Endothelial cell of umbilical vein (primary cell): ENCODE results near the gene SETBP1.

Experiments
- CTCF ChIP-seq, 2 donors: IDR thresholded peaks; 1 replicate in 1 of 2; 2 replicates in 1 of 2; pipeline ENCODE4 v1.5.1; 2011; ENCODE audit warnings: low read length in 2 of 2, mild to moderate bottlenecking in 2 of 2, moderate library complexity in 2 of 2, control low read depth in 1 of 2, inconsistent platforms in 1 of 2, low read depth in 1 of 2; ENCODE audit not compliant: insufficient read depth in 1 of 2; ENCODE audit errors: extremely low read depth in 1 of 2
- EZH2 ChIP-seq: IDR thresholded peaks from 2 replicates; pipeline ENCODE4 v1.6.1; 2012; ENCODE audit warnings: borderline replicate concordance, low read depth, mild to moderate bottlenecking, moderate library complexity, low read length, inconsistent platforms; ENCODE audit not compliant: severe bottlenecking
- MAX ChIP-seq: IDR thresholded peaks from 2 replicates; pipeline ENCODE4 v1.6.1; 2011; ENCODE audit not compliant: insufficient read depth, insufficient read length

GRCh38 chr18:45024357-45025088 is 343.8 kb downstream of the SETBP1 start:
- TF ChIP-seq CTCF (IDR thresholded peaks at IDR 0.05; ENCODE audit: extremely low read depth in 1 of 2, insufficient read depth in 1 of 2, low read depth in 1 of 2, low read length in 2 of 2) = no peak
- TF ChIP-seq MAX = no peak
- no peak for TF ChIP-seq EZH2
